ENCODE measurements around the gene LILRB1.
"Not testable (repeated sequence)": the region's sequence is repeated elsewhere in the genome, so short reads cannot be mapped to it uniquely, and the experiment has no call there.

Gene LILRB1

DNA sequence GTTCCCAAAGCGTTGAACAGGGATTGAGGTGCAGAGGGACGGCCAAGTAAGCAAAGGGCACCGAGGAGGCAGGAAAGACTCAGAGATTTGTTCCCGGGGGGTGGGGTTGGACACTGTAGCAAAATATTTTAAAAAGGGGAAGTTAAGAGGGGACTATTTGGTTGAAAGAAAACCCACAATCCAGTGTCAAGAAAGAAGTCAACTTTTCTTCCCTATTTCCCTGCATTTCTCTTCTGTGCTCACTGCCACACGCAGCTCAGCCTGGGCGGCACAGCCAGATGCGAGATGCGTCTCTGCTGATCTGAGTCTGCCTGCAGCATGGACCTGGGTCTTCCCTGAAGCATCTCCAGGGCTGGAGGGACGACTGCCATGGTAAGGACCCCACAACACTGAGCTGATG, at the start of gene LILRB1:
TSS of gene LILRB1 (plus strand) at position 223 of the 400 bp plus-strand sequence. CDS start 590 bp downstream, outside the sequence.
- DNase-seq (ENCODE audit: insufficient read length, low spot score); FAIRE-seq: not testable (repeated sequence)

DNA sequence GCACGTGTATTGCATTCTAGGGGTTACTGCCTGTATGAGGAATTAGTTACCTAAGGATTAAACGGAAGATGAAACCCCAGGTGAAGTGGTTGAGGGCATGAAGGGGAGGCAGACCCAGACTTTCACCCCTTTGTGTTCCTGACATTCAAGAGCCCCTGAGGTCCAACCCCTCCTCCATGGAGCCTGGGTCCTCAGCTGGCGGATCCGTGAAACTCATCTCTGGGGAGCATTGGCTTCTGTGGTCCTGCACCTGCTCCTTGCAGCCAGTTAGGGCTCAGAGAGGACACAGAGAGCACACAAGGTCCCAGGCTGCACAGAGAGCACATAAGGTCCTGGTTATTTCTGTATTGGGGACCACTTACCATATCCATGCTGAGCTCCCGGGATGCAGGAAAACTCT, 43.9 kb upstream of the LILRB1 start:
- FAIRE-seq (no peak), DNase-seq (ENCODE audit: insufficient read length, low spot score) (no peak)
- TF ChIP-seq POLR2A (IDR thresholded peaks at IDR 0.05; ENCODE audit: low read depth, low read length) = no peak

DNA sequence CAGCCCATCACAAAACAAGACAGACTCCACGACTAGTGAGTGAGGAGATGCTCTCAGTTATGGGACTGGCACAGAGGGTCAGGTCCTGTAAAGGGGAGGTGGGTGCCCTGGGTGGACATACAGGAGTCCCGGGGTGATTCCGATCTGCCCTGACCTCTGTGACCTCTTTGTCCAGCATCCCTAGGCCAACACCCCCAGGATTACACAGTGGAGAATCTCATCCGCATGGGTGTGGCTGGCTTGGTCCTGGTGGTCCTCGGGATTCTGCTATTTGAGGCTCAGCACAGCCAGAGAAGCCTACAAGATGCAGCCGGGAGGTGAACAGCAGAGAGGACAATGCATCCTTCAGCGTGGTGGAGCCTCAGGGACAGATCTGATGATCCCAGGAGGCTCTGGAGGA, 43.3 kb upstream of the LILRB1 start:
- FAIRE-seq (no peak), DNase-seq (ENCODE audit: insufficient read length, low spot score) (no peak)
- TF ChIP-seq POLR2A (IDR thresholded peaks at IDR 0.05; ENCODE audit: low read depth, low read length) = no peak

DNA sequence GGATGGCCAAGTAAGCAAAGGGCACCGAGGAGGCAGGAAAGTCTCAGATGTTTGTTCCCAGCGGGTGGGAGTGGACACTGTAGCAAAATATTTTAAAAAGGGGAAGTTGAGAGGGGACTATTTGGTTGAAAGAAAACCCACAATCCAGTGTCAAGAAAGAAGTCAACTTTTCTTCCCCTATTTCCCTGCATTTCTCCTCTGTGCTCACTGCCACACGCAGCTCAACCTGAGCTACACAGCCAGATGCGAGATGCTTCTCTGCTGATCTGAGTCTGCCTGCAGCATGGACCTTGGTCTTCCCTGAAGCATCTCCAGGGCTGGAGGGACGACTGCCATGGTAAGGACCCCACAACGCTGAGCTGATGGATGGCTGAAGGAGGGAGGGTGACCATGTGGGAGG, 36.8 kb upstream of the LILRB1 start, which contains the start of gene LILRA1:
TSS of gene LILRA1 (plus strand) at position 188 of the 400 bp plus-strand sequence. CDS start 613 bp downstream, outside the sequence.
- DNase-seq (ENCODE audit: insufficient read length, low spot score); FAIRE-seq: not testable (repeated sequence)

- not testable (repeated sequence) for FAIRE-seq; DNase-seq (ENCODE audit: insufficient read length, low spot score)
Measured at GRCh38 chr19:54593931-54594626, 36.2 kb upstream of the LILRB1 start.

- FAIRE-seq (no peak), DNase-seq (ENCODE audit: insufficient read length, low spot score) (no peak)
- TF ChIP-seq POLR2A (IDR thresholded peaks at IDR 0.05; ENCODE audit: low read depth, low read length) = no peak
Measured at GRCh38 chr19:54594737-54595136, 35.5 kb upstream of the LILRB1 start.

DNA sequence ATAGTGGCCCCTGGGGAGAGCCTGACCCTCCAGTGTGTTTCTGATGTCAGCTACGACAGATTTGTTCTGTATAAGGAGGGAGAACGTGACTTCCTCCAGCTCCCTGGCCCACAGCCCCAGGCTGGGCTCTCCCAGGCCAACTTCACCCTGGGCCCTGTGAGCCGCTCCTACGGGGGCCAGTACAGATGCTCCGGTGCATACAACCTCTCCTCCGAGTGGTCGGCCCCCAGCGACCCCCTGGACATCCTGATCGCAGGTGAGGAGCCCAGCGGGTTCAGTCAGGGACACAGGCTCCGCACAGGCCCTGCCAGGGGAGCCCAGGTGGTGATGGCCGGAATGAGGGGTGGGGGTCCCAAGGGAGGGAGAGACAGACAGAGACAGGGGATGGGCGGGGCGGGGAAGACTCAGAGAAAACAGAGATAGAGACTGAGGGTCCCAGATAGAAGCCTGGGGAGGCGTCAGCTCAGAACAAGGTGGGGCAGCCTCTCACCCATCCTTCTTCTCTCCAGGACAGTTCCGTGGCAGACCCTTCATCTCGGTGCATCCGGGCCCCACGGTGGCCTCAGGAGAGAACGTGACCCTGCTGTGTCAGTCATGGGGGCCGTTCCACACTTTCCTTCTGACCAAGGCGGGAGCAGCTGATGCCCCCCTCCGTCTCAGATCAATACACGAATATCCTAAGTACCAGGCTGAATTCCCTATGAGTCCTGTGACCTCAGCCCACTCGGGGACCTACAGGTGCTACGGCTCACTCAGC, 34.4 kb upstream of the LILRB1 start:
- not testable (repeated sequence) for FAIRE-seq; DNase-seq (ENCODE audit: insufficient read length, low spot score)

- no peak for DNase-seq (ENCODE audit: insufficient read length, low spot score)
- TF ChIP-seq POLR2A (IDR thresholded peaks at IDR 0.05; ENCODE audit: low read depth, low read length) = no peak
- FAIRE-seq = no peak
Measured at GRCh38 chr19:54600212-54600611, 30.1 kb upstream of the LILRB1 start.

GRCh38 chr19:54606230-54606629, 24.1 kb upstream of the LILRB1 start:
- FAIRE-seq (no peak), DNase-seq (ENCODE audit: insufficient read length, low spot score) (no peak)
- no peak for TF ChIP-seq POLR2A (IDR thresholded peaks at IDR 0.05; ENCODE audit: low read depth, low read length)

DNA sequence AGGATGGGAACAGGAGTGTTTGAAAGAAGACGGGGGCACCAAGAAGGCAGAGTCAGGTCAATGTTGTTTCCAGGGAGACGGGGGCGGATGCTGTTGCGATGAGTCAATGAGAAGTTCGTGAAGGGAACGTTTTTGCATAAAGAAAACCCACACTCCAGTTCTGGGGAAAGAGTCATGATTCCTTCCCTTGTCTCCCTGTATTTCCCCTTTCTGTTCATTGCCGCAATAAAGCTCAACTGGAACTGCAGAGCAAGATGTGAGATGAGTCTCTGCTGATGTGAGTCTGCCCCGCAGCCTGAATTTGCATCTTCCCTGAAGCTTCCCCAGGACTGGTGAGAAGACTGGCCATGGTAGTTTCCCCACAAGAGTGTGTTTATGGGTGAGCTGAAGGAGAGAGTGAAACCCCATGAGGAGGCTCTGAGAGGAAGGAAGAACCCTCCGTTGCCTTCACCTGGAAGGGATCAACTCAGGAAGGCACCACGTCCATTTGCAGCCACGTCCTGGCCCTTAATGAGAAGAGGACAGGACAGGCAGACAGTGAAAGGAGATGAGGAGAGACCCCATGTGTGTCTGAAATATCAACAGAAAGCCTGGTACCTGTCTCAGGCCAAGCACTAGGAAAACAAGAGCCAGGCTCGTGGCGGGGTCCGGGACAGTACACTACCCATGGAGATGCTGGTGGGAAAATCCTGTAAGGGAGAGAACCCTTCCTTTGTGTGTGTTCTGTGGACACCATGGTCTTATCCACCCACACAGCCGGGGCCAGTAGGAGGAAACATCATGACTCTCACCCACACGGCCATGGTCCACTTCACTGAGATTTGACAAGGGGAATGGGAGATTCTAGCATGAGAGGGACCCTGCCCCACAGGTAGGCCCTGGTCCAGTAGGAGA, 23.1 kb upstream of the LILRB1 start:
- TF ChIP-seq POLR2A (IDR thresholded peaks at IDR 0.05; ENCODE audit: low read depth, low read length) = no peak
- FAIRE-seq (no peak), DNase-seq (ENCODE audit: insufficient read length, low spot score) (no peak)

GRCh38 chr19:54607785-54608150, 22.5 kb upstream of the LILRB1 start:
- FAIRE-seq (no peak), DNase-seq (ENCODE audit: insufficient read length, low spot score) (no peak)
- no peak for TF ChIP-seq POLR2A (IDR thresholded peaks at IDR 0.05; ENCODE audit: low read depth, low read length)

- FAIRE-seq (no peak), DNase-seq (ENCODE audit: insufficient read length, low spot score) (no peak)
- TF ChIP-seq POLR2A (IDR thresholded peaks at IDR 0.05; ENCODE audit: low read depth, low read length) = no peak
Measured at GRCh38 chr19:54608205-54608604, 22.1 kb upstream of the LILRB1 start.

- no peak for TF ChIP-seq POLR2A (IDR thresholded peaks at IDR 0.05; ENCODE audit: low read depth, low read length)
- FAIRE-seq = no peak
Measured at GRCh38 chr19:54608792-54609191, 21.5 kb upstream of the LILRB1 start.

GRCh38 chr19:54609356-54609791, 20.9 kb upstream of the LILRB1 start:
- DNase-seq (ENCODE audit: insufficient read length, low spot score) (no peak), FAIRE-seq (no peak)
- TF ChIP-seq POLR2A (IDR thresholded peaks at IDR 0.05; ENCODE audit: low read depth, low read length) = no peak

More at GRCh38 chr19:54608792-54609191, 21.5 kb upstream of the LILRB1 start:
- no peak for DNase-seq (ENCODE audit: insufficient read length, low spot score)

Measured in H54 (cell line).